Thyroid gland (tissue), 4 donors: Measurements from ENCODE around the gene NOL11. TPM values are rescaled to one million over a fixed set of nuclear protein-coding genes. Genes with fewer than 3 reads are reported as not detected.

Experiments
- DNase-seq, 2 donors: peaks; one replicate each; pipeline ENCODE4 v3.0.0-alpha.2; 2019
- H3K27ac ChIP-seq, 3 donors: fragments of 200-600 bp; sonication (generic); 1 replicate in 2 of 3; 2 replicates in 1 of 3; pipeline ENCODE4 v1.5.1; 2016 to 2019; ENCODE audit warnings: mild to moderate bottlenecking in 1 of 3, moderate library complexity in 1 of 3
- H3K27me3 ChIP-seq: fragments of 200-600 bp; sonication (generic); one replicate; pipeline ENCODE4 v1.5.1; 2019
- H3K36me3 ChIP-seq, 2 donors: fragments of 200-600 bp; sonication (generic); one replicate each; pipeline ENCODE4 v1.5.1; 2016 to 2019
- H3K4me1 ChIP-seq, 2 donors: fragments of 200-600 bp; sonication (generic); one replicate each; pipeline ENCODE4 v1.5.1; 2017 to 2019
- H3K4me3 ChIP-seq, 3 donors: fragments of 200-600 bp; sonication (generic); replicated peaks in 1 of 3; 1 replicate in 2 of 3; 2 replicates in 1 of 3; pipeline ENCODE4 v1.5.1; 2016; ENCODE audit warnings: mild to moderate bottlenecking in 1 of 3
- H3K9me3 ChIP-seq: fragments of 200-600 bp; sonication (generic); one replicate; pipeline ENCODE4 v1.5.1; 2017
- CTCF ChIP-seq, 6 experiments: fragments of 200-600 bp in 3 of 6; fragments of 450-650 bp in 3 of 6; sonication (generic) in 3 of 6; IDR thresholded peaks; one replicate each; pipeline ENCODE4 v1.5.1; 2016 to 2019; ENCODE audit warnings: antibody characterized with exemption in 6 of 6, mild to moderate bottlenecking in 2 of 6, inconsistent platforms in 1 of 6, moderate library complexity in 1 of 6
- POLR2A ChIP-seq, 2 donors: fragments of 450-650 bp; IDR thresholded peaks; one replicate each; pipeline ENCODE4 v1.6.1; 2017; ENCODE audit warnings: antibody characterized with exemption in 2 of 2, mild to moderate bottlenecking in 2 of 2, moderate library complexity in 1 of 2
- WGBS, 2 donors: methylation state at CpG; one replicate each; pipeline ENCODE4 v1.1.5; 2017; 5-methylcytosine and 5-hydroxymethylcytosine counted together
- intact Hi-C: fragments of 100-400 bp; cut with DNase I; formaldehyde crosslinking; loops from one replicate; pipeline ENCODE4 v1.15.1; 2023
- small RNA-seq: library from RNA; depleted of rRNA; stranded (forward); fragments of <200 nt; gene quantifications from one replicate; pipeline ENCODE3, GENCODE V24; 2016
- total RNA-seq, 4 donors: library from RNA; depleted of rRNA; stranded (reverse); fragments of >200 nt; gene quantifications; one replicate each; pipeline ENCODE4 v1.2.3, GENCODE V29; 2016

The NOL11 gene
- total RNA-seq, 4 donors from 2014 or later = 25.7 to 43.7 (median 34.8) TPM

DNA sequence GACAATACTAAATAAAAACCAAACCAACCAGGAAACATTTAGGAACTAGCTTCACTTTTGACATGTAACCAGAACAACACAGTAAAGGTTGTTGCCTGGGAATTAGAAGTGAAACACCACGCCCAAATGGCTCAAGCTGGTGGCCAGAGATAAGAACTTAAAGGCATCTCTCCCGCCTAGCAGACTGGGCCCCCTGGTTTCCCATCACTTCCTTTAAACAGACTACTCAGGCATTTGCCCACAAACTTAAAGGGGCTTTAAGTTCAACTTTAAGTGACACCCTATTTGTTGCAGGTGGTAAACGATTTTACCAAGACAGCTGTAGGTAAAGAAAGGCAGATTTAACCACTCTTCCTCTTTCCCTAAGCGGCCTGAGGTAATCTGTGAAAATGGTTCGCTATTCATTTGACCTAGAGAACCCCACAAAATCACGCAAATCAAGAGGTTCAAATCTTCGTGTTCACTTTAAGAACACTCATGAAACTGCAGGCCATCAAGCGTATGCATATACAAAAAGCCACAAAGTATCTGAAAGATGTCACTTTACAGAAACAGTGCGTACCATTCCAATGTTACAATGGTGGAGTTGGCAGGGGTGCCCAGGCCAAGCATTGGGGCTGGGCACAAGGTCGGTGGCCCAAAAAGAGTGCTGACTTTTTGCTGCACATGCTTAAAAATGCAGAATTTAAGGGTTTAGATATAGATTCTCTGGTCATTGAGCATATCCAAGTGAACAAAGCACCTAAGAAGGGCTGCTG is 66.8 kb downstream of the NOL11 start:
- Histone ChIP-seq H3K4me1 (no peaks in the 10 kb centered on the region), H3K4me3 (no peak overlapping the region), H3K9me3 (no peaks in the 10 kb centered on the region), H3K36me3 (no peaks in the 10 kb centered on the region), H3K27me3 (no peaks in the 10 kb centered on the region), H3K27ac (no peak overlapping the region)
- TF ChIP-seq POLR2A (IDR thresholded peaks at IDR 0.05) (no peak), CTCF (IDR thresholded peaks at IDR 0.05) (no peak)
- peak in 1 of 2 donors; percentile 1 for DNase-seq
- intact Hi-C loops = no loop called here
- 75 to 85% methylated on average over 10 of the region's 10 CpGs for WGBS, 2 donors

DNA sequence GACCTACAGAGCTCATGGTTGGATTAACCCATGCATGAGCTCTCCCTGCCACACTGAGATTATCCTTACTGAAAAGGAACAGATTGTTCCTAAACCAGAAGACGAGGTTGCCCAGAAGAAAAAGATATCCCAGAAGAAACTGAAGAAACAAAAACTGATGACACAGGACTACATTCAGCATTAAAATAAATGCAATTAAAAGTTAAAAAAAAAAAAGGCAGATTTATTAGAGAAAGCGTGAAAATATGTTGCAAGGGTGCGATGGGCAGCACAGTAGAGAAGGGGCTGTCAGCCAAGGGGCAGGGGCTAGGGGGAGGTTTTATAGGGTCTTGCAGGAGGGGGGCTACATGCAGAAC is 67.4 kb downstream of the NOL11 start:
- Histone ChIP-seq H3K4me3 (no peak overlapping the region), H3K27me3 (no peaks in the 10 kb centered on the region), H3K36me3 (no peaks in the 10 kb centered on the region), H3K4me1 (no peaks in the 10 kb centered on the region), H3K9me3 (no peaks in the 10 kb centered on the region), H3K27ac (no peak overlapping the region)
- TF ChIP-seq POLR2A (IDR thresholded peaks at IDR 0.05) = no peak
- TF ChIP-seq CTCF (IDR thresholded peaks at IDR 0.05) = no peak
- 86 to 94% methylated on average over 3 of the region's 3 CpGs for WGBS, 2 donors
- DNase-seq = no peak
- intact Hi-C loops = no loop called here

GRCh38 chr17:67785504-67785903 is 67.8 kb downstream of the NOL11 start:
- no peaks in the 10 kb centered on the region for H3K4me1 ChIP-seq
- no peak overlapping the region for H3K27ac ChIP-seq
- no peaks in the 10 kb centered on the region for H3K9me3 ChIP-seq
- TF ChIP-seq CTCF (IDR thresholded peaks at IDR 0.05) = no peak
- no peak for TF ChIP-seq POLR2A (IDR thresholded peaks at IDR 0.05)
- no peaks in the 10 kb centered on the region for H3K27me3 ChIP-seq
- intact Hi-C loops = no loop called here
- 91 to 93% methylated on average over 5 of the region's 5 CpGs for WGBS, 2 donors
- H3K36me3 ChIP-seq = no peaks in the 10 kb centered on the region
- no peak for DNase-seq
- H3K4me3 ChIP-seq = no peak overlapping the region

Small RNAs within 50 kb of the gene (small RNA-seq; reads per million reads assigned to genes)
- 3.4 reads per million, percentile 77 among the genes with 10 or more reads in this experiment for gene SNORA38B

Other genes with a start within 250 kb of the NOL11 start
- gene BPTF, start 107.6 kb downstream of the NOL11 start, total RNA-seq = 100 to 1,000 TPM in 3 of 4 donors, 10 to 100 TPM in 1; 88.8 to 143 (median 116) TPM